GM19025 (cell line): ENCODE results near the gene MTARC1.

Source experiments
- ATAC-seq: cut with Tn5 transposase; IDR thresholded peaks from one replicate; pipeline ENCODE4 v1.9.1; 2021; ENCODE audit warnings: mild to moderate bottlenecking, low read depth, moderate library complexity; ENCODE audit not compliant: unreplicated experiment

The MTARC1 gene

GRCh38 chr1:220827445-220828178 is 40.9 kb downstream of the MTARC1 start:
- no peak for ATAC-seq

GRCh38 chr1:220828179-220828490 is 41.4 kb downstream of the MTARC1 start:
- no peak for ATAC-seq

DNA sequence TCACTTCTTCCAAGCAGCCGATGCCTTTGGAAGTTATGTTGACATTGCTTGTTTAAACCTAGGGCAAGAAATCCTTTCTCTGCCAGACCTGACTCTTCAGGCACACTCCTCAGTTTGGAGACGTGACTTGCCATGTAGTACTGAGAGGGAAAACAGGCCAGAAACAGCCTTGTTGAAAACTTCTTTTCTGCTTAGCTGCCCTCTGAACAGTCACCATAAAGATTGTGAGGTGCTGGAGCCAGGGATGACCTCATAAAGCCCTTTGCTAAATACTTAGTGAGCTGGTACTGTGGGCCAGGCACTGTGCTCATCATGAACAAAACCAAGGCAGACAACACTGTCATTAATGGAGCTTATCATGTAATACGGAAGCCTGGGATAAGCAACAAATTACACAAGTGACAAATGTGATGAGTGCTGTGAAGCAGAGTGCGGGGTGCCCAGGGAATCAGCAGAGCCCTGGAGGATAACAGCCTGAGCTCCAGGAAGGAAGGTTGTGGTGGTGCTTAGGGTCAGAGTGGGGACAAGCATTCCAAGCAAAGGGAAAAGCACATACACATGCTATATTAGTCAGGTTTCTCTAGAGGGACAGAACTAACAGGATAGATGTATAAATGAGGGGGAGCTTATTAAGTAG is 42.4 kb downstream of the MTARC1 start:
- no peak for ATAC-seq

DNA sequence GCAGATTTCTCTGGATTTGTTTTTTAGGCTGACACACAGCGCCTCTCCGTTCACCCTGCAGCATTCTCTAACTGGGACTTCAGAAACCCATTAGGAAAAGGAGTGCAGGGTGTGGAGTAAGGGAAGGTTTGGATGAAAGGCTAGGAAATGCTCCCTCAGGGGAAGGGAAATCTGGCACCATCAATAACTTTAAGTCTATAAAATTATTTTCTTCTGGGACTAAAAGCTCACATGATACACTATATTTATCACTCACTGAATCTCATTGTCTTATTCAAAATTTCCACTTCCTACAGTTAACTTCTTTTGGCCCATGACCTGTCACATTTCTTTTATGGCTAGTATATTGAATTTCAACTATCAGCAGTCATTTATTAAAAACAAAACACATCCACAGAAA is 46.7 kb downstream of the MTARC1 start:
- ATAC-seq, result no peak

DNA sequence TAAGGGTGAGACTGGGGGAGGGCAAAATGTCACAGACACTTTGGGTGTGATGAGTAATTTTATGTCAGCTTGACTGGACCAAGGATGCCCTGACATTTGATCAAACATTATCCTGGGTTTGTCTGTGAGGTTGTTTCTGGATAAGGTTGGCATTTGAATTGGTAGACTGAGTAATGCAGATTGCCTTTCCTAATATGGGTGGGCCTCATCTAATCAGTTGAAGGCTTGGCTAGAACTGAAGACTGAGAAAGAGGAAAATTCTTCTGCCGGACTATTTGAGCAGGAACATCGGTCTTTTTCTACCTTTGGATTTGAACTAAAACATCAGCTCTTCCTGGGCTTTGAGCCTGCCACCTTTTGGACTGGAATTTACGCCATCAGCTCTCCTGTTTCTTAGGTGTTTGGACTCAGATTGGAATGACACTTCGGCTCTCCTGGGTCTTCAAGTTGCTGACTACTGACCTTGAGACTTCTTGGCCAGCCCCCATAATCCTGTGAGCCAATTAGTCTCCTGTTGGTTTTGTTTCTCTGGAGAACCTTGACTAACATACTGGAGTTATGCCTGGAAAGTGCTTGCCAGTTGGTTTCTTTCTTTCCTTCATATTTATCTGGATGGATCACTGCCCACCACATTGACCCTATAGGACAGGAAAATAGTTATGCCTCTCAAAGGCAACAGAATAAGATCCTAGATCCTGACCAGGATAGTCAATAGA is 47.6 kb downstream of the MTARC1 start:
- no peak for ATAC-seq
